ENCODE data around the gene PCGF3. TPM values are rescaled to one million over a fixed set of nuclear protein-coding genes. Genes with fewer than 3 reads are reported as not detected.
A peak's percentile ranks its signal among the peaks of the same experiment; 100 is the strongest.

Gene PCGF3
- total and polyA plus RNA-seq, 9 of the 15 experiments (the other 6 are each of a cell fraction or from before 2014, with no cell fraction given) = 2.6 to 46.1 (median 20.3) TPM

DNA sequence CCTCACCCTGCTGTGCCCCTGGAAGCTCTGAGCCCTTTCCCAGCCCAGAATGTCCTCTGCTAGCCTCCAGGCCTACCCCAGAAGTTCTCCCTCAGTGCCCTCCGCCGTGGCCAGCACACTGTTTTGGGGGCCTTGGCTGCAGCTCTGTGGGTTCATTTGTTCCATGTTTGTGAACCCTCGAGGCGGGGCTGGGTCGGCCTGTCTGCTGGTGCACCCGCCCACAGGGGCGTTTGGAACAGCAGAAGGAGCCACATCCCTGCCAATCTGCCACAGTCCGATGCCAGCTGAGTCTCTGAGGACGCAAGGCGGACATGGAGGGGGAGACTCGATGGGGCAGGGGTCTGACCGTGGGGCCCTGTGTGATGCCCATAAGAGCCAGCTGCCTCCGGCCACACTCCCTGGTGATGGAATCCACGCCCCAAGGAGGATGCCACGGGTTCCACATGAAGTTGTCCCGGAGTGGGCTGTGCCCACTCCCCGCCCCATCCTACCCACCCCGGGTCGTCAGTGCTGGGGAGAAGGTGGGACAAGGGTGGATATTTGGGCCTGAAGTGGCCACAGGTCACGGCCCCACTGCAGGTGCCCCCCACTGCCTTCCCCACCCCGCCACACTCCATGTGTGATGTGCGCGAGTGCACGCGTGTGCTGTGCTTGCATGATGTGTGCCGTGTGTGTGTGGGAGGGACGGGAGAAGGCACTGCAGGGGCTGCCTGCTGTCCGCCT is 38.6 kb upstream of the PCGF3 start:
- Histone ChIP-seq H3K36me3 (ENCODE audit: control insufficient read depth, insufficient read depth, low read length) (peaks cover 16% of the 10 kb centered on the region), H3K27ac (ENCODE audit: extremely low read depth, low read depth, low read length) (no peak overlapping the region), H3K4me3 (no peak overlapping the region), H2AFZ (ENCODE audit: low read depth, low read length) (no peak overlapping the region), H3K27me3 (ENCODE audit: control insufficient read depth in 2 of 2, insufficient read depth in 2 of 2, low read length in 2 of 2) (peaks cover 17 to 47% of the 10 kb centered on the region in 2 experiments; a peak in 3 of 5 replicates), H3K79me2 (ENCODE audit: control insufficient read depth, insufficient read depth, low read length) (no peaks in the 10 kb centered on the region), H3K4me1 (replicated peaks in 1 of 2; ENCODE audit: control insufficient read depth in 2 of 2, insufficient read depth in 2 of 2, low read length in 2 of 2) (peaks cover 0 to 39% of the 10 kb centered on the region in 2 experiments; a peak in 2 of 5 replicates), H3K9me1 (ENCODE audit: control insufficient read depth, insufficient read depth, low read length) (no peaks in the 10 kb centered on the region), H3K9me3 (replicated peaks; ENCODE audit: control insufficient read depth, insufficient read depth, low read depth, low read length) (no peaks in the 10 kb centered on the region), H3K4me2 (ENCODE audit: insufficient read depth, low read length) (no peak overlapping the region), H3K9ac (ENCODE audit: insufficient read depth in 1 of 2, low read depth in 2 of 2, low read length in 2 of 2) (no peak overlapping the region; a peak in 1 of 4 replicates), H4K20me1 (replicated peaks; ENCODE audit: control insufficient read depth, insufficient read depth, low read length) (no peaks in the 10 kb centered on the region)
- TF ChIP-seq RBFOX2 (IDR thresholded peaks at IDR 0.05; ENCODE audit: low read depth, low read length) = no peak
- TF ChIP-seq, protein P1, sequence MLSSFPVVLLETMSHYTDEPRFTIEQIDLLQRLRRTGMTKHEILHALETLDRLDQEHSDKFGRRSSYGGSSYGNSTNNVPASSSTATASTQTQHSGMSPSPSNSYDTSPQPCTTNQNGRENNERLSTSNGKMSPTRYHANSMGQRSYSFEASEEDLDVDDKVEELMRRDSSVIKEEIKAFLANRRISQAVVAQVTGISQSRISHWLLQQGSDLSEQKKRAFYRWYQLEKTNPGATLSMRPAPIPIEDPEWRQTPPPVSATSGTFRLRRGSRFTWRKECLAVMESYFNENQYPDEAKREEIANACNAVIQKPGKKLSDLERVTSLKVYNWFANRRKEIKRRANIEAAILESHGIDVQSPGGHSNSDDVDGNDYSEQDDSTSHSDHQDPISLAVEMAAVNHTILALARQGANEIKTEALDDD (IDR thresholded peaks at IDR 0.05) = no peak
- no peak for TF ChIP-seq SNIP1 (IDR thresholded peaks at IDR 0.05; ENCODE audit: low read depth)
- TF ChIP-seq, protein P2, sequence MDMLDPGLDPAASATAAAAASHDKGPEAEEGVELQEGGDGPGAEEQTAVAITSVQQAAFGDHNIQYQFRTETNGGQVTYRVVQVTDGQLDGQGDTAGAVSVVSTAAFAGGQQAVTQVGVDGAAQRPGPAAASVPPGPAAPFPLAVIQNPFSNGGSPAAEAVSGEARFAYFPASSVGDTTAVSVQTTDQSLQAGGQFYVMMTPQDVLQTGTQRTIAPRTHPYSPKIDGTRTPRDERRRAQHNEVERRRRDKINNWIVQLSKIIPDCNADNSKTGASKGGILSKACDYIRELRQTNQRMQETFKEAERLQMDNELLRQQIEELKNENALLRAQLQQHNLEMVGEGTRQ (CRISPR knock-in tag; IDR thresholded peaks at IDR 0.05) = no peak
- no peak for TF ChIP-seq WHSC1 (IDR thresholded peaks at IDR 0.05; ENCODE audit: low read length)
- TF ChIP-seq POLR2G (IDR thresholded peaks at IDR 0.05; ENCODE audit: low read depth, low read length) = peak; percentile 64
- no peak for DNase-seq (ENCODE audit: extremely low read depth in 1 of 4, low spot score in 3 of 4)
- in situ Hi-C loops (cut with MboI) (no loop called here), intact Hi-C loops (cut with micrococcal nuclease) (no loop called here)
- ChIA-PET CTCF (ENCODE audit: low intra/inter-chr PET ratio) (no interaction called here), POLR2A (interaction anchor here (1.0 to 1.5 kb wide), 2 partner anchors 14 to 20 kb away, joined by 3 read pairs; no protein-coding TSS in a partner anchor)
- no peak for FAIRE-seq
- BruUV-seq (replicated peaks) = no TSS peak
- 42% methylated on average over 19 of the region's 28 CpGs for WGBS (ENCODE audit: insufficient coverage, low coverage, missing lambda C conversion rate)
- no peak for ATAC-seq

Measured in K562 (cell line).